Measurements from ENCODE around the gene LDLRAD3.

GRCh38 chr11:36257351-36257750 is 313.5 kb downstream of the LDLRAD3 start:
- TF ChIP-seq CTCF (IDR thresholded peaks at IDR 0.05; ENCODE audit: borderline replicate concordance, extremely low read depth, low read length, poor library complexity, severe bottlenecking) (no peak), EZH2 (IDR thresholded peaks at IDR 0.05; ENCODE audit: borderline replicate concordance, low read depth, low read length, severe bottlenecking) (no peak)

All from DND-41 (cell line).